Stomach (tissue), 9 donors: Measurements from ENCODE around the gene PCDHGB2. TPM values are rescaled to one million over a fixed set of nuclear protein-coding genes. Genes with fewer than 3 reads are reported as not detected.
"Not testable (repeated sequence)": the region's sequence is repeated elsewhere in the genome, so short reads cannot be mapped to it uniquely, and the experiment has no call there.

Source experiments
- DNase-seq, 2 donors: peaks; one replicate each; pipeline versions ENCODE4 v3.0.0 to v3.0.0-alpha.2; 2013 to 2019
- H3K27ac ChIP-seq, 5 donors: fragments of 200-600 bp in 4 of 5; sonication (generic) in 4 of 5; one replicate each; pipeline ENCODE4 v1.5.1; 2013 to 2019; ENCODE audit warnings: mild to moderate bottlenecking in 1 of 5, moderate library complexity in 1 of 5
- H3K27me3 ChIP-seq, 3 donors: fragments of 200-600 bp; sonication (generic); one replicate each; pipeline ENCODE4 v1.5.1; 2017 to 2019; ENCODE audit warnings: mixed run types in 1 of 3
- H3K36me3 ChIP-seq, 4 donors: fragments of 200-600 bp; sonication (generic); 1 replicate in 3 of 4; 2 replicates in 1 of 4; pipeline ENCODE4 v1.5.1; 2016 to 2019
- H3K4me1 ChIP-seq, 4 donors: fragments of 200-600 bp; sonication (generic); one replicate each; pipeline ENCODE4 v1.5.1; 2016 to 2019
- H3K4me3 ChIP-seq, 4 donors: fragments of 200-600 bp; sonication (generic) in 3 of 4; one replicate each; pipeline ENCODE4 v1.5.1; 2016 to 2019; ENCODE audit warnings: mild to moderate bottlenecking in 1 of 4
- H3K9me3 ChIP-seq, 4 donors: fragments of 200-600 bp; sonication (generic); one replicate each; pipeline ENCODE4 v1.5.1; 2016 to 2019
- EP300 ChIP-seq: sonication (generic); formaldehyde crosslinking; IDR thresholded peaks from one replicate; pipeline ENCODE4 v1.6.1; 2017; ENCODE audit warnings: antibody characterized with exemption
- POLR2A ChIP-seq, 4 donors: fragments of 450-650 bp; IDR thresholded peaks; one replicate each; pipeline ENCODE4 v1.6.1; 2016; ENCODE audit warnings: antibody characterized with exemption in 4 of 4, control low read depth in 2 of 4, mild to moderate bottlenecking in 1 of 4, moderate library complexity in 1 of 4
- POLR2AphosphoS5 ChIP-seq, 3 donors: sonication (generic); formaldehyde crosslinking; IDR thresholded peaks; one replicate each; pipeline ENCODE4 v1.6.1; 2016; ENCODE audit warnings: antibody characterized with exemption in 3 of 3
- WGBS, 5 donors: extraction: QIAGEN DNeasy Blood & Tissue Kit in 3 of 5; methylation state at CpG; one replicate each; pipeline versions ENCODE4 v1.1.5 to v1.1.7; 2013 to 2018; 5-methylcytosine and 5-hydroxymethylcytosine counted together
- intact Hi-C: fragments of 100-400 bp; cut with DNase I; formaldehyde crosslinking; loops from one replicate; pipeline ENCODE4 v1.15.1; 2023; ENCODE audit warnings: low total_unique reads
- polyA plus RNA-seq, 3 donors: library from polyadenylated mRNA; stranded (reverse); fragments of 200-250 nt; gene quantifications; one replicate each; pipeline ENCODE4 v1.2.3, GENCODE V29; 2013
- total RNA-seq, 5 donors: library from RNA; depleted of rRNA; stranded (reverse); fragments of >200 nt; gene quantifications; one replicate each; pipeline versions ENCODE4 v1.1.0 to v1.2.3, GENCODE V29; 2014 to 2016
- TF ChIP-seq, protein P1 (sequence below), 7 experiments: fragments of 450-650 bp in 4 of 7; fragments of 200-600 bp in 3 of 7; sonication (generic) in 3 of 7; IDR thresholded peaks; one replicate each; pipeline ENCODE4 v1.5.1; 2016 to 2019; ENCODE audit warnings: antibody characterized with exemption in 7 of 7, control low read depth in 2 of 7, mild to moderate bottlenecking in 1 of 7
- donor health status: healthy with polysubstance abuse.
- donor health status: Bipolar disorder and iron deficiency.
- donor health status: healthy.

PCDHGB2 gene
- total and polyA plus RNA-seq, 8 donors: 0.10 to 10.7 (median 6.2) TPM; not detected in 3

DNA sequence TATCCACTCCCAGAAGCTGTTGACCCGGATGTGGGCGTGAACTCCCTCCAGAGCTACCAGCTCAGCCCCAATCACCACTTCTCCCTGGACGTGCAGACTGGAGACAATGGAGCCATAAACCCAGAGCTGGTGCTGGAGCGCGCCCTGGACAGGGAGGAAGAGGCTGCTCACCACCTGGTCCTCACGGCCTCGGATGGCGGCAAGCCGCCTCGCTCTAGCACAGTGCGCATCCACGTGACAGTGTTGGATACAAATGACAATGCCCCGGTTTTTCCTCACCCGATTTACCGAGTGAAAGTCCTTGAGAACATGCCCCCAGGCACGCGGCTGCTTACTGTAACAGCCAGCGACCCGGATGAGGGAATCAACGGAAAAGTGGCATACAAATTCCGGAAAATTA lies 33.5 kb downstream of the PCDHGB2 start:
- H3K9me3 ChIP-seq: peaks cover 49 to 98% (median 91%) of the 10 kb centered on the region in 4 donors

DNA sequence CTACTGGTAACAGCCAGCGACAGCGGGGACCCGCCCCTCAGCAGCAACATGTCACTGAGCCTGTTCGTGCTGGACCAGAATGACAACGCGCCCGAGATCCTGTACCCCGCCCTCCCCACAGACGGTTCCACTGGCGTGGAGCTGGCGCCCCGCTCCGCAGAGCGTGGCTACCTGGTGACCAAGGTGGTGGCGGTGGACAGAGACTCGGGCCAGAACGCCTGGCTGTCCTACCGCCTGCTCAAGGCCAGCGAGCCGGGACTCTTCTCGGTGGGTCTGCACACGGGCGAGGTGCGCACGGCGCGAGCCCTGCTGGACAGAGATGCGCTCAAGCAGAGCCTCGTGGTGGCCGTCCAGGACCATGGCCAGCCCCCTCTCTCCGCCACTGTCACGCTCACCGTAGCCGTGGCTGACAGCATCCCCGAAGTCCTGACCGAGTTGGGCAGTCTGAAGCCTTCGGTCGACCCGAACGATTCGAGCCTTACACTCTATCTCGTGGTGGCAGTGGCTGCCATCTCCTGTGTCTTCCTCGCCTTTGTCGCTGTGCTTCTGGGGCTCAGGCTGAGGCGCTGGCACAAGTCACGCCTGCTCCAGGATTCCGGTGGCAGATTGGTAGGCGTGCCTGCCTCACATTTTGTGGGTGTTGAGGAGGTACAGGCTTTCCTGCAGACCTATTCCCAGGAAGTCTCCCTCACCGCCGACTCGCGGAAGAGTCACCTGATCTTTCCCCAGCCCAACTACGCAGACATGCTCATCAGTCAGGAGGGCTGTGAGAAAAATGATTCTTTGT lies 34.8 kb downstream of the PCDHGB2 start:
- not testable (repeated sequence) for H3K4me3 ChIP-seq, DNase-seq
- peaks cover 0 to 80% (median 7%) of the 10 kb centered on the region in 3 donors for H3K27me3 ChIP-seq

More for the DNA sequence above, 33.5 kb downstream of the PCDHGB2 start:
- no peak for DNase-seq
- Histone ChIP-seq H3K27ac (no peak overlapping the region), H3K36me3 (peaks cover 0 to 16% (median 0%) of the 10 kb centered on the region in 4 donors), H3K4me1 (no peaks in the 10 kb centered on the region), H3K27me3 (peaks cover 0 to 80% (median 5%) of the 10 kb centered on the region in 3 donors), H3K4me3 (no peak overlapping the region)
- intact Hi-C loops: no loop called here
- 31 to 46% (median 34%) methylated on average over 21 of the region's 21 CpGs for WGBS, 5 donors
- TF ChIP-seq POLR2AphosphoS5 (IDR thresholded peaks at IDR 0.05): no peak
- TF ChIP-seq, protein P1, sequence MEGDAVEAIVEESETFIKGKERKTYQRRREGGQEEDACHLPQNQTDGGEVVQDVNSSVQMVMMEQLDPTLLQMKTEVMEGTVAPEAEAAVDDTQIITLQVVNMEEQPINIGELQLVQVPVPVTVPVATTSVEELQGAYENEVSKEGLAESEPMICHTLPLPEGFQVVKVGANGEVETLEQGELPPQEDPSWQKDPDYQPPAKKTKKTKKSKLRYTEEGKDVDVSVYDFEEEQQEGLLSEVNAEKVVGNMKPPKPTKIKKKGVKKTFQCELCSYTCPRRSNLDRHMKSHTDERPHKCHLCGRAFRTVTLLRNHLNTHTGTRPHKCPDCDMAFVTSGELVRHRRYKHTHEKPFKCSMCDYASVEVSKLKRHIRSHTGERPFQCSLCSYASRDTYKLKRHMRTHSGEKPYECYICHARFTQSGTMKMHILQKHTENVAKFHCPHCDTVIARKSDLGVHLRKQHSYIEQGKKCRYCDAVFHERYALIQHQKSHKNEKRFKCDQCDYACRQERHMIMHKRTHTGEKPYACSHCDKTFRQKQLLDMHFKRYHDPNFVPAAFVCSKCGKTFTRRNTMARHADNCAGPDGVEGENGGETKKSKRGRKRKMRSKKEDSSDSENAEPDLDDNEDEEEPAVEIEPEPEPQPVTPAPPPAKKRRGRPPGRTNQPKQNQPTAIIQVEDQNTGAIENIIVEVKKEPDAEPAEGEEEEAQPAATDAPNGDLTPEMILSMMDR (IDR thresholded peaks at IDR 0.05): no peak
- no peak for TF ChIP-seq POLR2A (IDR thresholded peaks at IDR 0.05)
- no peak for TF ChIP-seq EP300

DNA sequence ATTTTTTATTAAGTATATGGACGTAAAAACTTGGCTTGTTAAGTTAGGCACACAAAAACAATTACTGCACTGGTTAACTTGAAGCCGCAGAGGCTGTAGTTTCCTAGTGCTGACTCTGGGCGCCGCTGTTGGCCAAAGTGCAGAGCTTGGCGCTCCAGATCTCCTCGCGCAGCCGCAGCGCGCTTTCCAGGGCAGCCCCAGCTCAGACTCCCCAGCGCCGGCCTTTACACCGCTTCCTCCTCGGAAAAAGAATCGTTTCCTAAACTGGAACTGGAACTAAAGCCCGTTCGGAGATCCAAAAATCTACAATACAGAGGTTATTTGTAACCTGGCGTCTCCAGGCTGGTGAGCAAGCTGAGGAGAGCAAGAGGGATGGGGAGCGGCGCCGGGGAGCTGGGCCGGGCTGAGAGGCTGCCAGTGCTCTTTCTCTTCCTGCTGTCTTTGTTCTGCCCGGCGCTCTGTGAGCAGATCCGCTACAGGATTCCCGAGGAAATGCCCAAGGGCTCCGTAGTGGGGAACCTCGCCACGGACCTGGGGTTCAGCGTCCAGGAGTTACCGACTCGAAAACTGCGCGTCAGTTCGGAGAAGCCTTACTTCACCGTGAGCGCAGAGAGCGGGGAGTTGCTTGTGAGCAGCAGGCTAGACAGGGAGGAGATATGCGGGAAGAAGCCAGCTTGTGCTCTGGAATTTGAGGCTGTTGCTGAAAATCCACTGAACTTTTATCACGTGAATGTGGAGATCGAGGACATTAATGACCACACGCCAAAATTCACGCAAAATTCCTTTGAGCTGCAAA lies 38.2 kb downstream of the PCDHGB2 start, which contains the start of gene PCDHGB5:
TSS of gene PCDHGB5 (plus strand) at position 192 of the 796 bp plus-strand sequence. CDS start at position 373, 181 bp downstream.
- Histone ChIP-seq H3K36me3 (peaks cover 0 to 14% (median 0%) of the 10 kb centered on the region in 4 donors), H3K27me3 (peaks cover 0 to 79% (median 14%) of the 10 kb centered on the region in 3 donors), H3K9me3 (peaks cover 44 to 94% (median 87%) of the 10 kb centered on the region in 4 donors), H3K4me3 (peak within 1 kb of the TSS; percentile 22 to 40 (median 24))
- DNase-seq: peak; percentile 43 to 62
- H3K27ac ChIP-seq, H3K4me1 ChIP-seq, intact Hi-C loops: not testable (repeated sequence)
- TF ChIP-seq, protein P1 (IDR thresholded peaks at IDR 0.05): peak in 4 of 7 experiments; percentile 25 to 41 (median 38)
- WGBS, 5 donors: 7 to 11% (median 9%) methylated on average over 21 to 25 of the region's 43 CpGs

More for the DNA sequence above, 34.8 kb downstream of the PCDHGB2 start:
- Histone ChIP-seq H3K36me3 (peaks cover 0 to 15% (median 0%) of the 10 kb centered on the region in 4 donors), H3K9me3 (peaks cover 41 to 98% (median 90%) of the 10 kb centered on the region in 4 donors)
- intact Hi-C loops, H3K27ac ChIP-seq, H3K4me1 ChIP-seq: not testable (repeated sequence)
- 36 to 38% (median 38%) methylated on average over 13 to 44 of the region's 53 CpGs for WGBS, 5 donors

DNA sequence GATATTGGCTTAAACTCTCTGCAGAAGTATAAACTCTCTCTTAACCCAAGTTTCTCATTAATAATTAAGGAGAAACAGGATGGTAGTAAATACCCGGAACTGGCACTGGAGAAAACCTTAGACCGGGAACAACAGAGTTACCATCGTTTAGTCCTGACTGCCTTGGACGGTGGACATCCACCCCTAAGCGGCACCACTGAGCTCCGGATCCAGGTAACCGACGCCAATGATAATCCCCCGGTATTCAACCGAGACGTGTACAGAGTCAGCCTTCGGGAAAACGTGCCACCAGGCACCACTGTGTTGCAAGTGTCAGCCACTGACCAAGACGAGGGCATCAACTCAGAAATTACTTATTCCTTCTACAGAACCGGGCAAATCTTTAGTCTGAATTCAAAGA lies 38.8 kb downstream of the PCDHGB2 start:
- H3K27ac ChIP-seq: no peak overlapping the region
- H3K36me3 ChIP-seq: peaks cover 0 to 11% (median 0%) of the 10 kb centered on the region in 4 donors
- peaks cover 44 to 94% (median 87%) of the 10 kb centered on the region in 4 donors for H3K9me3 ChIP-seq
- WGBS, 5 donors: 19 to 30% (median 24%) methylated on average over 15 of the region's 15 CpGs
- TF ChIP-seq EP300 (no peak), POLR2AphosphoS5 (IDR thresholded peaks at IDR 0.05) (no peak)
- TF ChIP-seq, protein P1 (IDR thresholded peaks at IDR 0.05): no peak
- H3K4me3 ChIP-seq: no peak overlapping the region
- DNase-seq: no peak
- intact Hi-C loops: no loop called here
- peaks cover 0 to 6% (median 0%) of the 10 kb centered on the region in 4 donors for H3K4me1 ChIP-seq
- H3K27me3 ChIP-seq: peaks cover 0 to 79% (median 19%) of the 10 kb centered on the region in 3 donors
